Body of pancreas (tissue), 4 donors: ENCODE measurements around the gene VEZF1. TPM values are rescaled to one million over a fixed set of nuclear protein-coding genes. Genes with fewer than 3 reads are reported as not detected.
"Not testable (repeated sequence)": the region's sequence is repeated elsewhere in the genome, so short reads cannot be mapped to it uniquely, and the experiment has no call there.

Source experiments
- ATAC-seq: fragments of 150-250 bp; one replicate; pipeline ENCODE4 v1.9.1; 2016
- DNase-seq, 4 donors: peaks; one replicate each; pipeline ENCODE4 v3.0.0-alpha.2; 2019
- H3K27ac ChIP-seq, 4 donors: fragments of 200-600 bp; sonication (generic); 1 replicate in 3 of 4; 2 replicates in 1 of 4; pipeline versions ENCODE4 v1.5.1 to v1.6.1; 2016 to 2019; ENCODE audit warnings: mild to moderate bottlenecking in 1 of 4, mixed read lengths in 1 of 4, moderate library complexity in 1 of 4
- H3K27me3 ChIP-seq, 2 donors: fragments of 200-600 bp; sonication (generic); one replicate each; pipeline ENCODE4 v1.6.0; 2016; ENCODE audit warnings: mild to moderate bottlenecking in 1 of 2
- H3K36me3 ChIP-seq, 2 donors: fragments of 200-600 bp; sonication (generic); replicated peaks in 1 of 2; 2 replicates each; pipeline ENCODE4 v1.5.1; 2016; ENCODE audit warnings: low read depth in 2 of 2; ENCODE audit not compliant: insufficient read depth in 1 of 2
- H3K4me1 ChIP-seq: fragments of 200-600 bp; sonication (generic); one replicate; pipeline ENCODE4 v1.6.0; 2016
- H3K4me3 ChIP-seq, 2 donors: fragments of 200-600 bp; sonication (generic); 1 replicate in 1 of 2; 2 replicates in 1 of 2; pipeline ENCODE4 v1.5.1; 2016 to 2019
- H3K9me3 ChIP-seq, 3 donors: fragments of 200-600 bp; sonication (generic); 1 replicate in 2 of 3; 2 replicates in 1 of 3; pipeline ENCODE4 v1.5.1; 2016
- CTCF ChIP-seq, 7 experiments: fragments of 450-650 bp in 4 of 7; fragments of 200-600 bp in 3 of 7; sonication (generic) in 3 of 7; IDR thresholded peaks; one replicate each; pipeline ENCODE4 v1.5.1; 2016 to 2019; ENCODE audit warnings: antibody characterized with exemption in 7 of 7
- POLR2A ChIP-seq, 3 donors: fragments of 450-650 bp; IDR thresholded peaks; one replicate each; pipeline ENCODE4 v1.6.1; 2016; ENCODE audit warnings: antibody characterized with exemption in 3 of 3, mild to moderate bottlenecking in 2 of 3
- WGBS, 2 donors: methylation state at CpG; one replicate each; pipeline ENCODE4 v1.1.5; 2017; 5-methylcytosine and 5-hydroxymethylcytosine counted together
- intact Hi-C: fragments of 100-400 bp; cut with DNase I; formaldehyde crosslinking; loops from one replicate; pipeline ENCODE4 v1.15.1; 2023
- total RNA-seq, 2 donors: library from RNA; depleted of rRNA; stranded (reverse); fragments of >200 nt; gene quantifications; one replicate each; pipeline ENCODE4 v1.1.0, GENCODE V29; 2016

VEZF1 gene
- total RNA-seq, 2 donors from 2014 or later = 14.5 to 39.4 TPM

- H3K27ac ChIP-seq = no peak overlapping the region
- no peaks in the 10 kb centered on the region for H3K9me3 ChIP-seq
- H3K4me1 ChIP-seq = peaks cover 41% of the 10 kb centered on the region
- ATAC-seq (no peak), DNase-seq (no peak)
- 39 to 48% methylated on average over 1 of the region's 1 CpG for WGBS, 2 donors
- H3K4me3 ChIP-seq = no peak overlapping the region
- peaks cover 0 to 18% of the 10 kb centered on the region in 2 donors for H3K36me3 ChIP-seq
- intact Hi-C loops = no loop called here
- TF ChIP-seq POLR2A (IDR thresholded peaks at IDR 0.05) (no peak), CTCF (IDR thresholded peaks at IDR 0.05) (no peak)
- H3K27me3 ChIP-seq = no peaks in the 10 kb centered on the region
Observed at GRCh38 chr17:57979076-57979475, 9.0 kb downstream of the VEZF1 start.

- TF ChIP-seq CTCF (IDR thresholded peaks at IDR 0.05) (no peak), POLR2A (IDR thresholded peaks at IDR 0.05) (no peak)
- no peak for ATAC-seq
- H3K27me3 ChIP-seq = no peaks in the 10 kb centered on the region
- no peaks in the 10 kb centered on the region for H3K9me3 ChIP-seq
- DNase-seq = no peak
- H3K4me1 ChIP-seq = peaks cover 18% of the 10 kb centered on the region
- peaks cover 0 to 21% of the 10 kb centered on the region in 2 donors for H3K36me3 ChIP-seq
- H3K27ac ChIP-seq = no peak overlapping the region
- WGBS, 2 donors = 73 to 87% methylated on average over 3 of the region's 3 CpGs
- H3K4me3 ChIP-seq = no peak overlapping the region
- intact Hi-C loops = no loop called here
Observed at GRCh38 chr17:57976594-57976993, 11.5 kb downstream of the VEZF1 start.

- Histone ChIP-seq H3K4me3 (no peak overlapping the region), H3K27ac (peak overlapping the region in 2 of 4 donors; percentile 2 to 10), H3K36me3 (peaks cover 0 to 19% of the 10 kb centered on the region in 2 donors), H3K9me3 (no peaks in the 10 kb centered on the region), H3K27me3 (no peaks in the 10 kb centered on the region), H3K4me1 (peaks cover 14% of the 10 kb centered on the region)
- intact Hi-C loops = no loop called here
- no peak for DNase-seq
- peak; percentile 74 for ATAC-seq
- 2 to 27% methylated on average over 1 of the region's 1 CpG for WGBS, 2 donors
- TF ChIP-seq POLR2A (IDR thresholded peaks at IDR 0.05) (no peak), CTCF (IDR thresholded peaks at IDR 0.05) (no peak)
Observed at GRCh38 chr17:57975044-57975443, 13.0 kb downstream of the VEZF1 start.

GRCh38 chr17:57974053-57974824 is 13.8 kb downstream of the VEZF1 start:
- Histone ChIP-seq H3K4me1 (peaks cover 14% of the 10 kb centered on the region), H3K36me3 (peaks cover 0 to 16% of the 10 kb centered on the region in 2 donors)
- DNase-seq, H3K9me3 ChIP-seq, H3K27ac ChIP-seq, ATAC-seq, H3K4me3 ChIP-seq, intact Hi-C loops, H3K27me3 ChIP-seq: not testable (repeated sequence)
- WGBS, 2 donors = 86 to 88% methylated on average over 4 of the region's 4 CpGs

GRCh38 chr17:57972151-57972550 is 15.9 kb downstream of the VEZF1 start:
- Histone ChIP-seq H3K4me3 (no peak overlapping the region), H3K9me3 (no peaks in the 10 kb centered on the region), H3K27me3 (no peaks in the 10 kb centered on the region), H3K27ac (no peak overlapping the region), H3K36me3 (peaks cover 0 to 11% of the 10 kb centered on the region in 2 donors), H3K4me1 (peaks cover 14% of the 10 kb centered on the region)
- ATAC-seq (no peak), DNase-seq (no peak)
- 23 to 44% methylated on average over 1 of the region's 1 CpG for WGBS, 2 donors
- intact Hi-C loops = no loop called here
- TF ChIP-seq POLR2A (IDR thresholded peaks at IDR 0.05) (no peak), CTCF (IDR thresholded peaks at IDR 0.05) (no peak)
